Sigmoid colon (tissue), 7 donors: ENCODE measurements around the gene IGFL1. TPM values are rescaled to one million over a fixed set of nuclear protein-coding genes. Genes with fewer than 3 reads are reported as not detected.
"Not testable (repeated sequence)": the region's sequence is repeated elsewhere in the genome, so short reads cannot be mapped to it uniquely, and the experiment has no call there.

Experiments used
- DNase-seq: peaks from one replicate; pipeline ENCODE4 v3.0.0-alpha.2; 2019
- H3K27ac ChIP-seq, 4 donors: fragments of 200-600 bp; sonication (generic); one replicate each; pipeline ENCODE4 v1.5.1; 2016 to 2019; ENCODE audit warnings: mild to moderate bottlenecking in 1 of 4
- H3K27me3 ChIP-seq, 3 donors: fragments of 200-600 bp; sonication (generic); one replicate each; pipeline ENCODE4 v1.5.1; 2019; ENCODE audit warnings: mild to moderate bottlenecking in 1 of 3
- H3K36me3 ChIP-seq, 4 donors: fragments of 200-600 bp; sonication (generic); one replicate each; pipeline ENCODE4 v1.5.1; 2016 to 2019
- H3K4me1 ChIP-seq, 4 donors: fragments of 200-600 bp; sonication (generic); one replicate each; pipeline ENCODE4 v1.5.1; 2017 to 2019
- H3K4me3 ChIP-seq, 4 donors: fragments of 200-600 bp; sonication (generic); one replicate each; pipeline ENCODE4 v1.5.1; 2017 to 2019; ENCODE audit warnings: mild to moderate bottlenecking in 2 of 4, moderate library complexity in 1 of 4
- H3K9me3 ChIP-seq, 4 donors: fragments of 200-600 bp in 3 of 4; sonication (generic) in 3 of 4; one replicate each; pipeline versions ENCODE4 v1.5.1 to v1.6.1; 2013 to 2019
- EP300 ChIP-seq, 4 donors: sonication (generic); formaldehyde crosslinking; IDR thresholded peaks; one replicate each; pipeline ENCODE4 v1.6.1; 2017; ENCODE audit warnings: antibody characterized with exemption in 4 of 4
- POLR2A ChIP-seq, 2 donors: fragments of 450-650 bp; IDR thresholded peaks; one replicate each; pipeline ENCODE4 v1.6.1; 2016; ENCODE audit warnings: antibody characterized with exemption in 2 of 2, mild to moderate bottlenecking in 2 of 2, moderate library complexity in 2 of 2
- POLR2AphosphoS5 ChIP-seq, 4 donors: sonication (generic); formaldehyde crosslinking; IDR thresholded peaks; one replicate each; pipeline ENCODE4 v1.6.1; 2017; ENCODE audit warnings: antibody characterized with exemption in 4 of 4
- WGBS, 2 donors: extraction: QIAGEN DNeasy Blood & Tissue Kit; methylation state at CpG; one replicate each; pipeline ENCODE4 v1.1.7; 2013; 5-methylcytosine and 5-hydroxymethylcytosine counted together
- intact Hi-C: fragments of 100-400 bp; cut with DNase I; formaldehyde crosslinking; loops from one replicate; pipeline ENCODE4 v1.15.1; 2023
- polyA plus RNA-seq, 3 donors: library from polyadenylated mRNA; stranded (reverse); fragments of 200-250 nt; gene quantifications; one replicate each; pipeline ENCODE4 v1.2.3, GENCODE V29; 2013
- total RNA-seq, 4 donors: library from RNA; depleted of rRNA; stranded (reverse); fragments of >200 nt; gene quantifications; one replicate each; pipeline ENCODE4 v1.1.0, GENCODE V29; 2016
- TF ChIP-seq, protein P1 (sequence below), 4 experiments: fragments of 450-650 bp in 3 of 4; fragments of 200-600 bp in 1 of 4; IDR thresholded peaks; one replicate each; pipeline ENCODE4 v1.5.1; 2016 to 2019; ENCODE audit warnings: antibody characterized with exemption in 4 of 4, mild to moderate bottlenecking in 3 of 4, moderate library complexity in 2 of 4
- donor health status: healthy with polysubstance abuse.
- donor health status: Bipolar disorder and iron deficiency.
- donor health status: healthy.

The IGFL1 gene
- total and polyA plus RNA-seq, 7 donors, result not detected

DNA sequence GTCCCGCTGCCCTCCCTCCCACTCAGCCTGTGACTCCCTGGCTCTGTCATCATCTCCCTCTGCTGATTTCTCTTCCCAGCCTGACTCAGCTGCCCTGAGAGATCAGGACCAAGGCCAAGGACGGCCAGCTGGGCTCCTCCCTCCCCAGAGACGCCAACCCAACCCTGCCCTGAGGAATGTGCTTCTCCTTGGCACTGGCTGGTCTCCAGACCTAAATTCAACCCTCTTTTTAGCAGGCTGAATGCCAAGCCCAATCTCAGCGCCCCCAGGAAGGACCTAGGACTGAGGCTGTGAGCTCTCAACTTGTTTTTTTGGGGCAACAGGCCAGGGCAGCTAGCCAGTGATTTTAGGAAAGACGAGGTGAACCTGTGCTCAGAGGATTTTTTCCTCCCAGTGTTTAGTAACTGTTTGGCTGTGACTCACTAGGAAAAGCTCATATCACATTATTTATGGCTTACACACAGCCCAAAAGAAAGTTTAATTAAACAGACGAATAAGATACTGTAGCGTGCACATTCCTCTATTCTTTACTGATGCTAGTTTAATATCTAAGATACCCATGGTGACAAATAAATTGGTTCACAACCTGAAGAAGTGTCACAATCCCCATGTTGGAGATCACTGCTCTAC, 7.4 kb upstream of the IGFL1 start:
- peak; percentile 71 for DNase-seq
- Histone ChIP-seq H3K4me1 (peaks cover 0 to 26% (median 20%) of the 10 kb centered on the region in 4 donors), H3K27ac (peak overlapping the region in 1 of 4 donors; percentile 64), H3K9me3 (no peaks in the 10 kb centered on the region), H3K36me3 (no peaks in the 10 kb centered on the region), H3K27me3 (peaks cover 0 to 14% (median 0%) of the 10 kb centered on the region in 3 donors), H3K4me3 (no peak overlapping the region)
- 35% methylated on average over 7 of the region's 7 CpGs for WGBS, 2 donors
- intact Hi-C loops, result no loop called here
- TF ChIP-seq POLR2AphosphoS5 (IDR thresholded peaks at IDR 0.05), result peak in 1 of 4 donors; percentile 34
- TF ChIP-seq EP300 (IDR thresholded peaks at IDR 0.05), result no peak

DNA sequence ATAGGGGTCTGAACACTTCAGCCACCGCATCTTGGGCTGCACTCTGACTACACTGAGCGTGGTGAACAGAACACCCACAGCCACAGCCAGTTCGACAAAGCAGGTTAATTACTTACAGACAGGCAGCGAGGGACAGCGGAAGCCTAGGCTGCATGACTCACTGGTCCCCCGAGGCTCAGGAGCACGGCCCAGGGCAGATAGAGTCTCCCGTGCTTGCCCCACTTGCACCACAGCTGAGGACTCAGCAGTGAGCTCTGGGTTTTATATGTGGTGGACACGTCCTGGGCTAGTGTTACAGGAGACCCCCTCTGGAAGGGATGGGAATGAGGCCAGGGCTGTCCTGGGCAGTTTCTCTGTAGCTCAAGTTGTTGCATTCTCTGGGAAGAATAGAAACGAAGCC, 5.8 kb upstream of the IGFL1 start:
- H3K27ac ChIP-seq, H3K9me3 ChIP-seq, H3K36me3 ChIP-seq, H3K27me3 ChIP-seq, DNase-seq, H3K4me3 ChIP-seq, intact Hi-C loops: not testable (repeated sequence)
- H3K4me1 ChIP-seq, result peaks cover 0 to 26% (median 20%) of the 10 kb centered on the region in 4 donors
- WGBS, 2 donors, result 68 to 75% methylated on average over 8 of the region's 10 CpGs

DNA sequence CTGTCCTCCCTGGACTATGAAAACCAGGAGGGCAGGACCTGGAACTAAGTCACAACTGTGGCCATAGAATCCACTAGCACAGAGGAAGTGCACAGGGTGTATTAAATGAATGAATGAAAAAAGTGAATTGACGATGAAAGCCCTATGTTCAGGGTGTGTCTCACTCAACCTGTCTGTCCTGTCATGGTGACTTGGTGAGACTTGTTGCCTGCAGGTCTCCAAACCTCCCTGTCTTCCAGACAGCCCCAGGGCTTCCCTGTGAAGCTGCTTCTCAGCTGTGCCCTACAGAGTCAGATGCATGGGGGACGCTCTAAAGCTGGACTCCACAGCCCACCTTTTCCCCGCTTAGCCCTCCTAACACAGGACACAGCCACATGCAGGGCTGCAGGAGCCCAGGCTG, 4.8 kb upstream of the IGFL1 start:
- Histone ChIP-seq H3K36me3 (no peaks in the 10 kb centered on the region), H3K27ac (no peak overlapping the region), H3K9me3 (no peaks in the 10 kb centered on the region), H3K4me1 (peaks cover 0 to 26% (median 20%) of the 10 kb centered on the region in 4 donors), H3K4me3 (no peak overlapping the region), H3K27me3 (peaks cover 0 to 12% (median 0%) of the 10 kb centered on the region in 3 donors)
- TF ChIP-seq POLR2A (IDR thresholded peaks at IDR 0.05) (no peak), POLR2AphosphoS5 (IDR thresholded peaks at IDR 0.05) (no peak), EP300 (IDR thresholded peaks at IDR 0.05) (no peak)
- TF ChIP-seq, protein P1, sequence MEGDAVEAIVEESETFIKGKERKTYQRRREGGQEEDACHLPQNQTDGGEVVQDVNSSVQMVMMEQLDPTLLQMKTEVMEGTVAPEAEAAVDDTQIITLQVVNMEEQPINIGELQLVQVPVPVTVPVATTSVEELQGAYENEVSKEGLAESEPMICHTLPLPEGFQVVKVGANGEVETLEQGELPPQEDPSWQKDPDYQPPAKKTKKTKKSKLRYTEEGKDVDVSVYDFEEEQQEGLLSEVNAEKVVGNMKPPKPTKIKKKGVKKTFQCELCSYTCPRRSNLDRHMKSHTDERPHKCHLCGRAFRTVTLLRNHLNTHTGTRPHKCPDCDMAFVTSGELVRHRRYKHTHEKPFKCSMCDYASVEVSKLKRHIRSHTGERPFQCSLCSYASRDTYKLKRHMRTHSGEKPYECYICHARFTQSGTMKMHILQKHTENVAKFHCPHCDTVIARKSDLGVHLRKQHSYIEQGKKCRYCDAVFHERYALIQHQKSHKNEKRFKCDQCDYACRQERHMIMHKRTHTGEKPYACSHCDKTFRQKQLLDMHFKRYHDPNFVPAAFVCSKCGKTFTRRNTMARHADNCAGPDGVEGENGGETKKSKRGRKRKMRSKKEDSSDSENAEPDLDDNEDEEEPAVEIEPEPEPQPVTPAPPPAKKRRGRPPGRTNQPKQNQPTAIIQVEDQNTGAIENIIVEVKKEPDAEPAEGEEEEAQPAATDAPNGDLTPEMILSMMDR (IDR thresholded peaks at IDR 0.05), result no peak
- intact Hi-C loops, result no loop called here
- DNase-seq, result no peak
- 61 to 79% methylated on average over 3 of the region's 3 CpGs for WGBS, 2 donors

DNA sequence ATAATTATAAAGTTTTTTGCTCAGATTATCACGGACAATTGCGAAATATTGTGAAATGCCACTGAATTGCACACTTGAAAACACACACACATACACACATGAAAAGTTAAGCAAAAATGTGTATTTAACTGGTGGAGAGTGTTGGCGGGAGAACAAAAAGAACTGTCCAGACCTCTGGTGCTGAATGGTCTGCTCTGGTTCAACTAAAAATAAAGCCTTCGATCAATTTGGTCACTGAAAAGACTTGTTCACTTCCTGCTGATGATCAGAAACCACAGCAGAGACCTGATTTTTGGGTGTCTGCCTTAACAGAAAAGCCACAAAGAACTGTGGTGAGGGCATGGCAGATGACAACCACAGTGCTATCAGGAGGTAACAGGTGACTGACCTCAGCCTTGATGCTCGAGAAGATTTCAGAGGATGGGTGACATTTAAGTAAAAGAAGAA, 4.0 kb upstream of the IGFL1 start:
- intact Hi-C loops, result no loop called here
- no peak for DNase-seq
- 35 to 52% methylated on average over 5 of the region's 5 CpGs for WGBS, 2 donors
- no peak overlapping the region for H3K4me3 ChIP-seq
- TF ChIP-seq POLR2AphosphoS5 (IDR thresholded peaks at IDR 0.05), result no peak
- TF ChIP-seq POLR2A (IDR thresholded peaks at IDR 0.05), result no peak
- TF ChIP-seq, protein P1 (IDR thresholded peaks at IDR 0.05), result no peak
- TF ChIP-seq EP300 (IDR thresholded peaks at IDR 0.05), result no peak
- H3K27me3 ChIP-seq, result peaks cover 0 to 20% (median 0%) of the 10 kb centered on the region in 3 donors
- H3K27ac ChIP-seq, result no peak overlapping the region
- H3K36me3 ChIP-seq, result no peaks in the 10 kb centered on the region
- no peaks in the 10 kb centered on the region for H3K9me3 ChIP-seq
- peaks cover 0 to 26% (median 20%) of the 10 kb centered on the region in 4 donors for H3K4me1 ChIP-seq

DNA sequence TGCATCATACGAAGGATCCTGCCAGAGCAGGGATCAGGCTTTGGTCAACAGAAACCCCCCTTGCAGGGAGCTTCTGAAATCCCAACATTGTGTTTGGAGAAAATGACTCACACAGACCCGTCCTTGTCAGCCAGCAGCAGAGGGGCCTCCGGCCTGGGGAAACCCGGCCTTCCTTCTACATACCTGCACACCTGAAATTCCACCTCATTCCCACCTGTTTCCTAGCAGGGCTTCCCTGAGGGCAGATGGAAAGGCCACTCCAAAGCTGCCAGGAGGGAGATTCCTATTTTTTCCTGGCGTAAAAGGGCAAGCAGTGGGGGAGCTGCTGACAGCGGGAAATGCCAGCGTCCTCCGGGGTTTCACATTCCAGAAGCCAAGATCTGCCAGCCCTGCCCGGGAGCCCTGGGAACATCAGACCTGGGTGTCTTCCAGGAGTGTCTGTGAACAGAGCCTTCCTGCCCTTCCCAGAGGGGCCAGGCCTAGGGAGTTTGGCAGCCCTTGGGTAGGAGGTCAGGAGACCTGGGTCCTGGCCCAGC, 3.0 kb upstream of the IGFL1 start:
- Histone ChIP-seq H3K27ac (no peak overlapping the region), H3K27me3 (peaks cover 0 to 23% (median 0%) of the 10 kb centered on the region in 3 donors), H3K36me3 (no peaks in the 10 kb centered on the region), H3K4me3 (no peak overlapping the region), H3K4me1 (peaks cover 0 to 23% (median 16%) of the 10 kb centered on the region in 4 donors), H3K9me3 (no peaks in the 10 kb centered on the region)
- 72 to 74% methylated on average over 9 of the region's 9 CpGs for WGBS, 2 donors
- no peak for TF ChIP-seq POLR2AphosphoS5 (IDR thresholded peaks at IDR 0.05)
- TF ChIP-seq EP300 (IDR thresholded peaks at IDR 0.05), result no peak
- TF ChIP-seq, protein P1 (IDR thresholded peaks at IDR 0.05), result no peak
- no peak for TF ChIP-seq POLR2A (IDR thresholded peaks at IDR 0.05)
- intact Hi-C loops, result no loop called here
- DNase-seq, result no peak
